ENCODE data around the gene PMFBP1.

DNA sequence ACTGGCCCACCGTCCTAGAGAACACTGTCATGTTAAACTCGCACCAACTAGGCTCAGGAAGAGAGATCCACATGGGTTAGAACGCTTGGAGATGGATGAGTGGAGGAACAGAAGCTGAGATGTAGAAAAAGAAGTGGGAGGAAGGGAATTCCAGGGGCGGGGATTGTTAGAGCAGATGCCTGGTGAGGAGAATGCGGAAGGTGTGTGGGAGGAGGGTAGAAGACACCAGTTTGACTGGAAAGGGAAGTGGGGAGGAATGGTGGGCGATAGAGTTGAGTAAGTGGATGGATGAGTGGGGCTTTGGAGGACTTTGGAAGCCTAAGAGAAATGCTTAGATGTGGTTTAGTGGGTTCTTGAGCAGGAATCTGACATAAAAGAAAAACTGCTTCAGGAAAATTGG is 40.9 kb downstream of the PMFBP1 start:
- TF ChIP-seq SP1 (IDR thresholded peaks at IDR 0.05): no peak
- no peak for TF ChIP-seq HDGF (IDR thresholded peaks at IDR 0.05; ENCODE audit: borderline replicate concordance)
- TF ChIP-seq, protein P1, sequence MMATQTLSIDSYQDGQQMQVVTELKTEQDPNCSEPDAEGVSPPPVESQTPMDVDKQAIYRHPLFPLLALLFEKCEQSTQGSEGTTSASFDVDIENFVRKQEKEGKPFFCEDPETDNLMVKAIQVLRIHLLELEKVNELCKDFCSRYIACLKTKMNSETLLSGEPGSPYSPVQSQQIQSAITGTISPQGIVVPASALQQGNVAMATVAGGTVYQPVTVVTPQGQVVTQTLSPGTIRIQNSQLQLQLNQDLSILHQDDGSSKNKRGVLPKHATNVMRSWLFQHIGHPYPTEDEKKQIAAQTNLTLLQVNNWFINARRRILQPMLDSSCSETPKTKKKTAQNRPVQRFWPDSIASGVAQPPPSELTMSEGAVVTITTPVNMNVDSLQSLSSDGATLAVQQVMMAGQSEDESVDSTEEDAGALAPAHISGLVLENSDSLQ (IDR thresholded peaks at IDR 0.05): no peak
- TF ChIP-seq FOXA1 (IDR thresholded peaks at IDR 0.05): no peak
- TF ChIP-seq FOXM1 (IDR thresholded peaks at IDR 0.05; ENCODE audit: borderline replicate concordance): no peak
- TF ChIP-seq ARNT (IDR thresholded peaks at IDR 0.05): no peak
